ENCODE measurements around the gene PTPRJ. TPM values are rescaled to one million over a fixed set of nuclear protein-coding genes. Genes with fewer than 3 reads are reported as not detected.

PTPRJ gene
- total and polyA plus RNA-seq, 2 of the 13 experiments (the other 11 are each of a cell fraction or from before 2014, with no cell fraction given): 1.0 to 1.2 TPM

DNA sequence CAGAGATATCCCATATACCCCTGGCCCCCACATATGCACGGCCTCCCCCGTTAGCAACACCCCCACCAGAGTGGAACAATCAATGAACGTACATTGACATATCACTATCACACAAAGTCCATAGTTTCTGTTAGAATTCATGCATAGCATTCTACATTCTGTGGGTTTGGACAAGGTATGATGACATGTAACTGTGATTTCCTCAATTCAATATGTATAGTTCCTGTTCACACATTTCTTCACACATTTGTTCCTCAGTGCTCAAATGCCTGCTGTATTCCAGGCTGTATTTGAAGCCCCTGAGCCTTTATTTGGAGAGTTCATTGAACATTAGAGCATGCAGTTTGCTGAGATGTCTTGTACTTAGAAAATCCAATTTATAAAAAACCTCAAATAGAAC, 69.9 kb downstream of the PTPRJ start:
- no peak for FAIRE-seq
- Histone ChIP-seq H3K9me3 (ENCODE audit: low read length) (no peaks in the 10 kb centered on the region), H3K27me3 (ENCODE audit: control insufficient read depth in 1 of 2, insufficient read depth in 2 of 2, low read length in 2 of 2) (no peaks in the 10 kb centered on the region), H3K4me2 (ENCODE audit: low read depth, low read length) (no peak overlapping the region), H3K27ac (ENCODE audit: extremely low read length, insufficient read depth, low read length) (no peak overlapping the region), H3K79me2 (ENCODE audit: insufficient read depth, low read length) (no peaks in the 10 kb centered on the region), H3K9ac (ENCODE audit: insufficient read depth, low read depth, low read length) (no peak overlapping the region), H3K4me3 (replicated peaks in 1 of 3; ENCODE audit: insufficient read depth in 1 of 3, low read depth in 2 of 3, low read length in 3 of 3) (no peak overlapping the region), H3K36me3 (replicated peaks in 1 of 2; ENCODE audit: control insufficient read depth in 1 of 2, insufficient read depth in 2 of 2, low read length in 2 of 2) (no peaks in the 10 kb centered on the region), H2AFZ (ENCODE audit: low read length) (no peak overlapping the region), H4K20me1 (ENCODE audit: insufficient read depth, low read length) (no peaks in the 10 kb centered on the region), H3K4me1 (ENCODE audit: insufficient read depth, low read length) (peaks cover 15% of the 10 kb centered on the region)
- intact Hi-C loops (cut with micrococcal nuclease; ENCODE audit: unreplicated experiment) (no loop called here), in situ Hi-C loops (cut with HindIII; ENCODE audit: extremely low pct_ligation_motif_present, low pct_unique_long_range_greater_than_20kb) (no loop called here)
- DNase-seq (ENCODE audit: low spot score): no peak
- no peak for TF ChIP-seq SRY (CRISPR knock-in tag; IDR thresholded peaks at IDR 0.05)
- TF ChIP-seq U2AF2 (IDR thresholded peaks at IDR 0.05; ENCODE audit: low read depth, low read length): no peak
- TF ChIP-seq FOXC1 (CRISPR knock-in tag; IDR thresholded peaks at IDR 0.05; ENCODE audit: borderline replicate concordance): no peak
- TF ChIP-seq ZNF879 (CRISPR knock-in tag; IDR thresholded peaks at IDR 0.05): no peak
- TF ChIP-seq, protein P1, sequence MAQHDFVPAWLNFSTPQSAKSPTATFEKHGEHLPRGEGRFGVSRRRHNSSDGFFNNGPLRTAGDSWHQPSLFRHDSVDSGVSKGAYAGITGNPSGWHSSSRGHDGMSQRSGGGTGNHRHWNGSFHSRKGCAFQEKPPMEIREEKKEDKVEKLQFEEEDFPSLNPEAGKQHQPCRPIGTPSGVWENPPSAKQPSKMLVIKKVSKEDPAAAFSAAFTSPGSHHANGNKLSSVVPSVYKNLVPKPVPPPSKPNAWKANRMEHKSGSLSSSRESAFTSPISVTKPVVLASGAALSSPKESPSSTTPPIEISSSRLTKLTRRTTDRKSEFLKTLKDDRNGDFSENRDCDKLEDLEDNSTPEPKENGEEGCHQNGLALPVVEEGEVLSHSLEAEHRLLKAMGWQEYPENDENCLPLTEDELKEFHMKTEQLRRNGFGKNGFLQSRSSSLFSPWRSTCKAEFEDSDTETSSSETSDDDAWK (CRISPR knock-in tag; IDR thresholded peaks at IDR 0.05): no peak
- TF ChIP-seq CBX1 (IDR thresholded peaks at IDR 0.05; ENCODE audit: low read depth): no peak
- TF ChIP-seq, protein P2, sequence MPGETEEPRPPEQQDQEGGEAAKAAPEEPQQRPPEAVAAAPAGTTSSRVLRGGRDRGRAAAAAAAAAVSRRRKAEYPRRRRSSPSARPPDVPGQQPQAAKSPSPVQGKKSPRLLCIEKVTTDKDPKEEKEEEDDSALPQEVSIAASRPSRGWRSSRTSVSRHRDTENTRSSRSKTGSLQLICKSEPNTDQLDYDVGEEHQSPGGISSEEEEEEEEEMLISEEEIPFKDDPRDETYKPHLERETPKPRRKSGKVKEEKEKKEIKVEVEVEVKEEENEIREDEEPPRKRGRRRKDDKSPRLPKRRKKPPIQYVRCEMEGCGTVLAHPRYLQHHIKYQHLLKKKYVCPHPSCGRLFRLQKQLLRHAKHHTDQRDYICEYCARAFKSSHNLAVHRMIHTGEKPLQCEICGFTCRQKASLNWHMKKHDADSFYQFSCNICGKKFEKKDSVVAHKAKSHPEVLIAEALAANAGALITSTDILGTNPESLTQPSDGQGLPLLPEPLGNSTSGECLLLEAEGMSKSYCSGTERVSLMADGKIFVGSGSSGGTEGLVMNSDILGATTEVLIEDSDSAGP (CRISPR knock-in tag; IDR thresholded peaks at IDR 0.05; ENCODE audit: borderline replicate concordance): no peak
- no peak for TF ChIP-seq ZSCAN20 (CRISPR knock-in tag; IDR thresholded peaks at IDR 0.05; ENCODE audit: borderline replicate concordance)
- TF ChIP-seq HMGA1 (CRISPR knock-in tag; conservative IDR thresholded peaks at IDR 0.05): no peak
- TF ChIP-seq ZEB1 (IDR thresholded peaks at IDR 0.05; ENCODE audit: insufficient replicate concordance, low read depth): no peak
- no peak for TF ChIP-seq TGIF2 (CRISPR knock-in tag; IDR thresholded peaks at IDR 0.05)
- TF ChIP-seq ZNF674 (CRISPR knock-in tag; IDR thresholded peaks at IDR 0.05; ENCODE audit: low read depth): no peak
- TF ChIP-seq IKZF1 (IDR thresholded peaks at IDR 0.05): no peak
- TF ChIP-seq GATA4 (IDR thresholded peaks at IDR 0.05; ENCODE audit: borderline replicate concordance, low read depth): no peak
- TF ChIP-seq, protein P3, sequence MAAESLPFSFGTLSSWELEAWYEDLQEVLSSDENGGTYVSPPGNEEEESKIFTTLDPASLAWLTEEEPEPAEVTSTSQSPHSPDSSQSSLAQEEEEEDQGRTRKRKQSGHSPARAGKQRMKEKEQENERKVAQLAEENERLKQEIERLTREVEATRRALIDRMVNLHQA (CRISPR knock-in tag; IDR thresholded peaks at IDR 0.05): no peak
- TF ChIP-seq MED13 (CRISPR knock-in tag; IDR thresholded peaks at IDR 0.05): no peak
- TF ChIP-seq ZNF326 (CRISPR knock-in tag; IDR thresholded peaks at IDR 0.05; ENCODE audit: borderline replicate concordance): no peak
- TF ChIP-seq, protein P4, sequence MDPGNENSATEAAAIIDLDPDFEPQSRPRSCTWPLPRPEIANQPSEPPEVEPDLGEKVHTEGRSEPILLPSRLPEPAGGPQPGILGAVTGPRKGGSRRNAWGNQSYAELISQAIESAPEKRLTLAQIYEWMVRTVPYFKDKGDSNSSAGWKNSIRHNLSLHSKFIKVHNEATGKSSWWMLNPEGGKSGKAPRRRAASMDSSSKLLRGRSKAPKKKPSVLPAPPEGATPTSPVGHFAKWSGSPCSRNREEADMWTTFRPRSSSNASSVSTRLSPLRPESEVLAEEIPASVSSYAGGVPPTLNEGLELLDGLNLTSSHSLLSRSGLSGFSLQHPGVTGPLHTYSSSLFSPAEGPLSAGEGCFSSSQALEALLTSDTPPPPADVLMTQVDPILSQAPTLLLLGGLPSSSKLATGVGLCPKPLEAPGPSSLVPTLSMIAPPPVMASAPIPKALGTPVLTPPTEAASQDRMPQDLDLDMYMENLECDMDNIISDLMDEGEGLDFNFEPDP (CRISPR knock-in tag; conservative IDR thresholded peaks at IDR 0.05): no peak
- no peak for TF ChIP-seq ZBTB7A (CRISPR knock-in tag; IDR thresholded peaks at IDR 0.05)
- no peak for TF ChIP-seq YEATS4 (CRISPR knock-in tag; IDR thresholded peaks at IDR 0.05; ENCODE audit: borderline replicate concordance)
- ChIA-PET CTCF (ENCODE audit: low intra/inter-chr PET ratio, low total read pairs) (no interaction called here), POLR2A (no interaction called here)
- BruUV-seq (replicated peaks): no TSS peak
- 65% methylated on average over 3 of the region's 3 CpGs for WGBS (ENCODE audit: low lambda C conversion rate)
- no peak for ATAC-seq
